Heart left ventricle (tissue), 16 donors: ENCODE measurements around the gene MEF2A. TPM values are rescaled to one million over a fixed set of nuclear protein-coding genes. Genes with fewer than 3 reads are reported as not detected.
A peak's percentile ranks its signal among the peaks of the same experiment; 100 is the strongest.
"Not testable (repeated sequence)": the region's sequence is repeated elsewhere in the genome, so short reads cannot be mapped to it uniquely, and the experiment has no call there.

Experiments used
- ATAC-seq, 4 donors: fragments of 200-7000 bp; cut with Tn5 transposase; one replicate each; pipeline ENCODE4 v1.9.1; 2020 to 2022; ENCODE audit warnings: moderate library complexity in 4 of 4, mild to moderate bottlenecking in 3 of 4, moderate number of reproducible peaks in 1 of 4
- DNase-seq, 5 donors: peaks; one replicate each; pipeline ENCODE4 v3.0.0-alpha.2; 2020
- H3K27ac ChIP-seq, 12 donors: fragments of 200-600 bp; sonication (generic) in 4 of 12; one replicate each; pipeline versions ENCODE4 v1.5.0 to v1.8.0; 2016 to 2022; ENCODE audit warnings: mild to moderate bottlenecking in 2 of 12
- H3K27me3 ChIP-seq, 9 donors: fragments of 200-600 bp; sonication (generic) in 2 of 9; one replicate each; pipeline versions ENCODE4 v1.5.1 to v1.8.0; 2016 to 2022; ENCODE audit warnings: mild to moderate bottlenecking in 3 of 9
- H3K36me3 ChIP-seq, 9 donors: fragments of 200-600 bp; sonication (generic) in 2 of 9; one replicate each; pipeline versions ENCODE4 v1.5.0 to v1.8.0; 2018 to 2022; ENCODE audit warnings: mild to moderate bottlenecking in 2 of 9
- H3K4me1 ChIP-seq, 12 donors: fragments of 200-600 bp; sonication (generic) in 4 of 12; one replicate each; pipeline versions ENCODE4 v1.5.0 to v1.8.0; 2016 to 2022; ENCODE audit warnings: mild to moderate bottlenecking in 3 of 12
- H3K4me3 ChIP-seq, 12 donors: fragments of 200-600 bp; sonication (generic) in 4 of 12; one replicate each; pipeline versions ENCODE4 v1.5.0 to v1.8.0; 2017 to 2022; ENCODE audit warnings: mild to moderate bottlenecking in 9 of 12, moderate library complexity in 4 of 12
- H3K9me3 ChIP-seq, 12 donors: fragments of 200-600 bp; sonication (generic) in 4 of 12; one replicate each; pipeline versions ENCODE4 v1.5.0 to v1.8.0; 2016 to 2022; ENCODE audit warnings: mild to moderate bottlenecking in 1 of 12
- POLR2A ChIP-seq, 2 donors: fragments of 450-650 bp; IDR thresholded peaks; one replicate each; pipeline ENCODE4 v1.6.1; 2017; ENCODE audit warnings: antibody characterized with exemption in 2 of 2, mild to moderate bottlenecking in 2 of 2, moderate library complexity in 2 of 2
- WGBS, 4 donors: extraction: QIAGEN DNeasy Blood & Tissue Kit in 2 of 4; methylation state at CpG; one replicate each; pipeline versions ENCODE4 v1.1.5 to v1.1.7; 2013 to 2018; 5-methylcytosine and 5-hydroxymethylcytosine counted together
- intact Hi-C, 10 donors: fragments of 100-400 bp; cut with DNase I; formaldehyde crosslinking; loops; one replicate each; pipeline versions ENCODE4 v1.11.1 to v1.14.2; 2022
- long read RNA-seq, 3 donors: library from polyadenylated mRNA; unstranded; transcript quantifications; one replicate each; pipeline ENCODE4 v2.0.0, GENCODE V29; 2020 to 2021
- polyA plus RNA-seq, 2 donors: library from polyadenylated mRNA; stranded (reverse); fragments of 200-250 nt; gene quantifications; one replicate each; pipeline ENCODE4 v1.2.3, GENCODE V29; 2013
- total RNA-seq, 9 donors: library from RNA; depleted of rRNA in 2 of 9; stranded (reverse); fragments of >200 nt in 2 of 9; fragmentation: NEBNext Ultra II Directional in 3 of 9; extraction: Animal tissue kit (Norgen Biotek cat#: 25700) in 3 of 9; gene quantifications; one replicate each; pipeline versions ENCODE4 v1.1.0 to v1.2.4, GENCODE V29; 2016 to 2023
- TF ChIP-seq, protein P1 (sequence below), 12 donors: fragments of 200-600 bp; sonication (generic) in 4 of 12; IDR thresholded peaks; one replicate each; pipeline versions ENCODE4 v1.5.0 to v1.8.0; 2018 to 2022; ENCODE audit warnings: antibody characterized with exemption in 12 of 12, mild to moderate bottlenecking in 5 of 12
- donor health status: ischemic (EF 13 %, LVEDD 7.1; RV severe dilation, severe dysfunction).
- donor health status: healthy with polysubstance abuse.
- donor health status: DM: no; HTN: yes; CAD: no.
- donor health status: DM: no; HTN: no; CAD: no.
- donor health status: ischemic (EF 25% LVEDD 6.9; RV normal size, moderate dysfunction).
- donor health status: ischemic (EF 25% LVEDD 5.7; RV mildly dilated, moderate dysfunction).
- donor health status: healthy.
- donor health status: DM: yes; HTN: yes; CAD: no.
- donor health status: ischemic (EF 35%, LVEDD 5.7; RV mildly dilated, moderate dysfunction).
- donor health status: nonischemic (EF 11% LVEDD 7.7; RV severe dilation, severe dysfunction).
- donor health status: DM: yes; HTN: yes; CAD: no.
- donor health status: PGD.
- donor health status: ischemic (EF 29% LVEDD 5.4; RV normal size, mild dysfunction).
- donor health status: nonischemic (EF 23%, LVEDD 6.1; RV moderate dilation, normal function).

MEF2A gene
- 100 to 1,000 TPM; 131 to 192 (median 160) TPM for total RNA-seq
- polyA plus RNA-seq, result 10 to 100 TPM; 53.4 to 54.2 TPM
- long read RNA-seq, donor 1, full-length matches to known transcripts, result 62 of 214 reads
- long read RNA-seq, donor 1, partial matches to known transcripts, result 67 of 214 reads
- long read RNA-seq, donor 1, other reads (novel, unspliced or antisense), result 85 of 214 reads
- long read RNA-seq, donor 2, full-length matches to known transcripts, result 112 of 283 reads
- long read RNA-seq, donor 2, partial matches to known transcripts, result 60 of 283 reads
- long read RNA-seq, donor 2, other reads (novel, unspliced or antisense), result 111 of 283 reads
- long read RNA-seq, donor 3, full-length matches to known transcripts, result 55 of 173 reads
- long read RNA-seq, donor 3, partial matches to known transcripts, result 52 of 173 reads
- long read RNA-seq, donor 3, other reads (novel, unspliced or antisense), result 66 of 173 reads

DNA sequence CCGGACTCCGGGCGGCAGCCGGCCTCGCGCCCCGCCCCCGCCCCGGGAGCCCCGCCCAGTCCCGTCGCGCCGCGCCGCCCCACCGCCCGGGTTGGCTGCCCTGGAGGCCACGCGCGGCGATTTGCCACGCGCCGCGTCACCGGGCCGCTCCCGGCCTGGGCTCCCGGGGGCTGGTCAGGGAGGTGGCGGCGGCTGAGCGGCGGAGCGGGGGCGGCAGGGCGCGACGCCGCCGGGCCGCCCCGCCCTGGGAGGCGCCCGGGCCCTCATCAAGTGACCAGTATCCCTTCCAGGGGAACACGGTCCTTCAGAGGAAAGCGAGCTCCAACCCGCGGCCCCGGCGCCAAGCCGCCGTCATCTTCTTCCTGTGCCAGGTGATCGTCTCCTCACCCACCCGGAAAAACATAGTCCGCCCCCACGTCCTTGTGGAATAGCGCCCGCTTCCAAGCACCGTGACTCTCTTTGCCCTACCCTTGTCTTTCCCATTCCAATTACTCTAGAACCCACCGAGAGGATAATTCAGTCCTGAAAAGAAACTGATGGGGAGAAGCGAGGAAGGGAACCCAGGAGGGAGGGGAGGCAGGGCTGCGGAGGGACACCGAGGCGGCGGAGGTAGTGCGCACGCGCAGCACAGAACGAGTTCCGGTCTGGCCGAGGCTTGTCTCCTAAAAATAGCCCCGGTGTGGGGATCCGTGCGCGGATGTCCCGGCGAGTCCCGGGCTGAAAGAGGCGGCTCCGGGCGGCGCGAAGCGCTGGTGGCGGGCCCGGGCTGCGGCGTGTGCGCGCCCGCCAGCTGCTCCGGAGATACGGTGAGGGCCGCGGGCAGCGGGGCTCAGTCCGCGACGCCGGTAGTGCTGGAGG lies at the start of gene MEF2A:
Gene MEF2A, plus strand, starts transcription at position 686 of the 858 bp plus-strand sequence. CDS start 67,136 bp downstream, outside the sequence.
- Histone ChIP-seq H3K9me3 (no peaks in the 10 kb centered on the region), H3K27me3 (no peaks in the 10 kb centered on the region), H3K27ac (peak within 1 kb of the TSS; percentile 97 to 100 (median 99)), H3K36me3 (no peaks in the 10 kb centered on the region), H3K4me1 (peaks cover 6 to 57% (median 35%) of the 10 kb centered on the region in 12 donors), H3K4me3 (peak within 1 kb of the TSS; percentile 73 to 97 (median 86))
- intact Hi-C loops, result loop anchor here (1.0 to 10.0 kb wide), 24 partner anchors 29 to 278 kb away; no protein-coding TSS in a partner anchor
- TF ChIP-seq, protein P1, sequence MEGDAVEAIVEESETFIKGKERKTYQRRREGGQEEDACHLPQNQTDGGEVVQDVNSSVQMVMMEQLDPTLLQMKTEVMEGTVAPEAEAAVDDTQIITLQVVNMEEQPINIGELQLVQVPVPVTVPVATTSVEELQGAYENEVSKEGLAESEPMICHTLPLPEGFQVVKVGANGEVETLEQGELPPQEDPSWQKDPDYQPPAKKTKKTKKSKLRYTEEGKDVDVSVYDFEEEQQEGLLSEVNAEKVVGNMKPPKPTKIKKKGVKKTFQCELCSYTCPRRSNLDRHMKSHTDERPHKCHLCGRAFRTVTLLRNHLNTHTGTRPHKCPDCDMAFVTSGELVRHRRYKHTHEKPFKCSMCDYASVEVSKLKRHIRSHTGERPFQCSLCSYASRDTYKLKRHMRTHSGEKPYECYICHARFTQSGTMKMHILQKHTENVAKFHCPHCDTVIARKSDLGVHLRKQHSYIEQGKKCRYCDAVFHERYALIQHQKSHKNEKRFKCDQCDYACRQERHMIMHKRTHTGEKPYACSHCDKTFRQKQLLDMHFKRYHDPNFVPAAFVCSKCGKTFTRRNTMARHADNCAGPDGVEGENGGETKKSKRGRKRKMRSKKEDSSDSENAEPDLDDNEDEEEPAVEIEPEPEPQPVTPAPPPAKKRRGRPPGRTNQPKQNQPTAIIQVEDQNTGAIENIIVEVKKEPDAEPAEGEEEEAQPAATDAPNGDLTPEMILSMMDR (IDR thresholded peaks at IDR 0.05), result no peak
- TF ChIP-seq POLR2A (IDR thresholded peaks at IDR 0.05), result peak in 1 of 2 donors; percentile 67
- DNase-seq (peak; percentile 96 to 98 (median 97)), ATAC-seq (peak; percentile 79 to 85 (median 84))
- WGBS, 4 donors, result 0% methylated on average over 39 to 101 of the region's 101 CpGs

DNA sequence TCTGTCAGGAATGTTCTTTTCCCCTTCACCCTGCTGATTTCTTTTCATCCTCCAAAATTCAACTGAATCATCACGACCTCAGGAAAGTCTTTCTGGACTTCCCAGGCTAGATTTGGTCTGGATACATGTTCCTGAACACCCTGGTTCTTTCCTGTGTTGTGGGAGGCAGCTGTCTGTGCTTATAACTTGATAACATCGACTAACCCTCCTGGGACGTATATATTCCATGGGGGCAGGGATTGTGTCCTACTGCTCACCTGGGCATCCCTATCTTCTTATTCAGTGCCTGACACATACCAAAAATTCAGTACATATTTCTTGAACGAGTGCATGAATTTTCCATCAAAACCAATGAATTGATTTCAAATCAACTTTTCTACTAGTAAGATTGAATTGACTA lies 47.6 kb upstream of the MEF2A start:
- Histone ChIP-seq H3K36me3 (no peaks in the 10 kb centered on the region), H3K9me3 (peaks cover 0 to 3% (median 0%) of the 10 kb centered on the region in 12 donors), H3K4me3 (no peak overlapping the region), H3K27me3 (no peaks in the 10 kb centered on the region), H3K4me1 (no peaks in the 10 kb centered on the region), H3K27ac (no peak overlapping the region)
- 78 to 92% (median 87%) methylated on average over 4 of the region's 4 CpGs for WGBS, 4 donors
- TF ChIP-seq, protein P1 (IDR thresholded peaks at IDR 0.05), result no peak
- no peak for TF ChIP-seq POLR2A (IDR thresholded peaks at IDR 0.05)
- intact Hi-C loops, result no loop called here
- DNase-seq, result no peak
- no peak for ATAC-seq

DNA sequence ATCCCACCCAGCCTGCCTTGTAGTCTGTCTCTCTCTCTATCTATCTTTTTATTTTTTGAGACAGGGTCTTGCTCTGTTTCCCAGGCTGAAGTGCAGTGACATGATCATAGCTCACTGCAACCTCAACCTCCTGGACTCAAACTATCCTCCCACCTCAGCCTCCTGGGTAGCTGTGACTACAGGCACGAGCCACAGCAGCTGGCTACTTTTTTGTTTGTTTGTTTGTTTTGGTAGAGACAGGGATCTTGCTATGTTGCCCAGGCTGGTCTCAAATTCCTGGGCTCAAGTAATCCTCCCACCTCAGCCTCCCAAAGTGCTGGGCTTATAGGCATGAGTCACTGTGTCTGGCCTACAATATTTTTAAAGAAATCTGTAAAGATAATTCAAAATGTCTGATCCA lies 46.4 kb upstream of the MEF2A start:
- DNase-seq, H3K27me3 ChIP-seq, H3K9me3 ChIP-seq, H3K4me3 ChIP-seq, H3K27ac ChIP-seq, intact Hi-C loops, ATAC-seq, H3K4me1 ChIP-seq, H3K36me3 ChIP-seq: not testable (repeated sequence)
- 92 to 100% (median 98%) methylated on average over 1 of the region's 1 CpG for whole genome bisulfite sequencing, 4 donors

DNA sequence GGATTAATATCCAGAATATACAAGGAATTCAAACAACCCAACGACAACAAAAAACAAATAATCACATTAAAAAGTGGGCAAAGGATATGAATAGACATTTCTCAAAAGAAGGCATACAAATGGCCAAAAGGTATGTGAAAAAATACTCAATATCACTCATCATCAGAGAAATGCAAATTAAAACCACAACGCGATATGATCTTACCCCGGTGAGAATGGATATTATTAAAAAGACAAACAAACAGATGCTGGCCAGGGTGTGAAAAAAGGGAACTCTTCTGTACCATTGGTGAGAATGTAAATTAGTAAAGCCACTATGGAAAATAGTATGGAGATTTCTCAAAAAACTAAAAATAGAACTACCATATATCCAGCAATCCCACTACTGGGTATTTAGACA lies 43.5 kb upstream of the MEF2A start:
- WGBS, 4 donors, result 94 to 98% (median 96%) methylated on average over 4 of the region's 4 CpGs
- H3K4me1 ChIP-seq, result no peaks in the 10 kb centered on the region
- no peaks in the 10 kb centered on the region for H3K9me3 ChIP-seq
- DNase-seq (no peak), ATAC-seq (no peak)
- intact Hi-C loops, result no loop called here
- H3K36me3 ChIP-seq, result no peaks in the 10 kb centered on the region
- H3K27ac ChIP-seq, result no peak overlapping the region
- H3K4me3 ChIP-seq, result no peak overlapping the region
- TF ChIP-seq POLR2A (IDR thresholded peaks at IDR 0.05), result no peak
- TF ChIP-seq, protein P1 (IDR thresholded peaks at IDR 0.05), result no peak
- H3K27me3 ChIP-seq, result no peaks in the 10 kb centered on the region
